Natural killer cell treated with Interleukin-12 subunit alpha and Interleukin-12 subunit beta and Interleukin-15 and Interleukin-18, amount 100 ng/mL, for 72 hours (primary cell): Measurements from ENCODE around the gene ADORA1. TPM values are rescaled to one million over a fixed set of nuclear protein-coding genes. Genes with fewer than 3 reads are reported as not detected.

ENCODE experiments used
- ATAC-seq, 2 donors: fragments of 150-1000 bp; cut with Tn5 transposase in 1 of 2; sonication (Bioruptor Pico), chemical (Tn5 transposase) in 1 of 2; 2 replicates each; pipeline ENCODE4 v1.10.0; 2021
- DNase-seq: peaks from one replicate; pipeline ENCODE4 v3.0.0; 2022; ENCODE audit warnings: low spot score
- H3K27ac Mint-ChIP-seq, 2 donors: 1 replicate in 1 of 2; 2 replicates in 1 of 2; pipeline ENCODE4 v1.8.0; 2022; ENCODE audit warnings: mixed read lengths in 2 of 2, mild to moderate bottlenecking in 1 of 2, moderate library complexity in 1 of 2
- H3K27me3 Mint-ChIP-seq, 2 donors: 1 replicate in 1 of 2; 2 replicates in 1 of 2; pipeline ENCODE4 v1.8.0; 2022; ENCODE audit warnings: mixed read lengths in 2 of 2
- H3K36me3 Mint-ChIP-seq: one replicate; pipeline ENCODE4 v1.8.0; 2022; ENCODE audit warnings: mixed read lengths
- H3K4me1 Mint-ChIP-seq, 2 donors: 1 replicate in 1 of 2; 2 replicates in 1 of 2; pipeline ENCODE4 v1.8.0; 2022; ENCODE audit warnings: low read depth in 2 of 2, mixed read lengths in 2 of 2, mild to moderate bottlenecking in 1 of 2
- H3K4me3 Mint-ChIP-seq: one replicate; pipeline ENCODE4 v1.8.0; 2022; ENCODE audit warnings: mixed read lengths
- H3K9me3 Mint-ChIP-seq: 2 replicates; pipeline ENCODE4 v1.8.0; 2022; ENCODE audit warnings: mixed read lengths
- total RNA-seq, 2 donors: library from RNA; stranded (reverse); gene quantifications; one replicate each; pipeline ENCODE4 v1.2.3, GENCODE V29; 2022

Gene ADORA1
- total RNA-seq, 2 donors from 2014 or later: not detected

GRCh38 chr1:203175827-203176241 is 48.3 kb downstream of the ADORA1 start:
- Mint-ChIP-seq H3K36me3 (no peaks in the 10 kb centered on the region), H3K4me1 (no peaks in the 10 kb centered on the region), H3K27me3 (no peaks in the 10 kb centered on the region), H3K4me3 (no peak overlapping the region), H3K9me3 (no peaks in the 10 kb centered on the region), H3K27ac (no peak overlapping the region)
- ATAC-seq (no peak), DNase-seq (no peak)

- no peak for ATAC-seq
- no peak for DNase-seq
- Mint-ChIP-seq H3K36me3 (no peaks in the 10 kb centered on the region), H3K27me3 (no peaks in the 10 kb centered on the region), H3K4me1 (no peaks in the 10 kb centered on the region), H3K4me3 (no peak overlapping the region), H3K9me3 (no peaks in the 10 kb centered on the region), H3K27ac (no peak overlapping the region)
These were observed 48.9 kb downstream of the ADORA1 start for GRCh38 chr1:203176273-203177035.

GRCh38 chr1:203177036-203177405 is 49.5 kb downstream of the ADORA1 start:
- no peaks in the 10 kb centered on the region for H3K4me1 Mint-ChIP-seq
- no peaks in the 10 kb centered on the region for H3K9me3 Mint-ChIP-seq
- H3K27me3 Mint-ChIP-seq: no peaks in the 10 kb centered on the region
- no peak overlapping the region for H3K4me3 Mint-ChIP-seq
- DNase-seq: no peak
- no peaks in the 10 kb centered on the region for H3K36me3 Mint-ChIP-seq
- no peak overlapping the region for H3K27ac Mint-ChIP-seq
- no peak for ATAC-seq

- Mint-ChIP-seq H3K27ac (no peak overlapping the region), H3K4me1 (no peaks in the 10 kb centered on the region), H3K27me3 (no peaks in the 10 kb centered on the region)
These were observed 50.0 kb downstream of the ADORA1 start for GRCh38 chr1:203177470-203178039.

GRCh38 chr1:203178083-203178482 is 50.6 kb downstream of the ADORA1 start:
- Mint-ChIP-seq H3K36me3 (no peaks in the 10 kb centered on the region), H3K27me3 (no peaks in the 10 kb centered on the region), H3K27ac (no peak overlapping the region), H3K4me3 (no peak overlapping the region), H3K4me1 (peaks cover 0 to 1% of the 10 kb centered on the region in 2 donors), H3K9me3 (no peaks in the 10 kb centered on the region)
- no peak for DNase-seq
- no peak for ATAC-seq

More at GRCh38 chr1:203177470-203178039, 50.0 kb downstream of the ADORA1 start:
- Mint-ChIP-seq H3K4me3 (no peak overlapping the region), H3K9me3 (no peaks in the 10 kb centered on the region), H3K36me3 (no peaks in the 10 kb centered on the region)
- ATAC-seq: no peak
- no peak for DNase-seq

GRCh38 chr1:203178821-203179666 is 51.5 kb downstream of the ADORA1 start:
- DNase-seq (no peak), ATAC-seq (no peak)
- H3K9me3 Mint-ChIP-seq: no peaks in the 10 kb centered on the region
- H3K27ac Mint-ChIP-seq: no peak overlapping the region
- H3K27me3 Mint-ChIP-seq: no peaks in the 10 kb centered on the region
- peaks cover 0 to 2% of the 10 kb centered on the region in 2 donors for H3K4me1 Mint-ChIP-seq
- H3K4me3 Mint-ChIP-seq: no peak overlapping the region
- no peaks in the 10 kb centered on the region for H3K36me3 Mint-ChIP-seq

GRCh38 chr1:203179667-203180005 is 52.1 kb downstream of the ADORA1 start:
- Mint-ChIP-seq H3K27ac (no peak overlapping the region), H3K9me3 (no peaks in the 10 kb centered on the region), H3K4me3 (no peak overlapping the region), H3K4me1 (peaks cover 0 to 2% of the 10 kb centered on the region in 2 donors), H3K27me3 (no peaks in the 10 kb centered on the region), H3K36me3 (no peaks in the 10 kb centered on the region)
- DNase-seq: no peak
- ATAC-seq: no peak

- H3K4me3 Mint-ChIP-seq: no peak overlapping the region
- no peak for DNase-seq
- ATAC-seq: no peak
- no peaks in the 10 kb centered on the region for H3K27me3 Mint-ChIP-seq
- H3K27ac Mint-ChIP-seq: no peak overlapping the region
- no peaks in the 10 kb centered on the region for H3K36me3 Mint-ChIP-seq
- no peaks in the 10 kb centered on the region for H3K9me3 Mint-ChIP-seq
- H3K4me1 Mint-ChIP-seq: peaks cover 0 to 2% of the 10 kb centered on the region in 2 donors
These were observed 53.2 kb downstream of the ADORA1 start for GRCh38 chr1:203180611-203181330.

GRCh38 chr1:203181586-203182386 is 54.3 kb downstream of the ADORA1 start:
- DNase-seq (no peak), ATAC-seq (no peak)
- Mint-ChIP-seq H3K36me3 (no peaks in the 10 kb centered on the region), H3K4me3 (no peak overlapping the region), H3K27ac (no peak overlapping the region), H3K4me1 (peaks cover 0 to 2% of the 10 kb centered on the region in 2 donors), H3K27me3 (peaks cover 0 to 3% of the 10 kb centered on the region in 2 donors), H3K9me3 (no peaks in the 10 kb centered on the region)

- H3K9me3 Mint-ChIP-seq: no peaks in the 10 kb centered on the region
These were observed 54.9 kb downstream of the ADORA1 start for GRCh38 chr1:203182387-203182953.

GRCh38 chr1:203183828-203184227 is 56.3 kb downstream of the ADORA1 start:
- no peaks in the 10 kb centered on the region for H3K9me3 Mint-ChIP-seq
- no peak overlapping the region for H3K27ac Mint-ChIP-seq
- DNase-seq: no peak
- peaks cover 0 to 2% of the 10 kb centered on the region in 2 donors for H3K4me1 Mint-ChIP-seq
- peaks cover 6 to 13% of the 10 kb centered on the region in 2 donors for H3K27me3 Mint-ChIP-seq
- ATAC-seq: no peak
- no peak overlapping the region for H3K4me3 Mint-ChIP-seq
- no peaks in the 10 kb centered on the region for H3K36me3 Mint-ChIP-seq

More at GRCh38 chr1:203182387-203182953, 54.9 kb downstream of the ADORA1 start:
- Mint-ChIP-seq H3K4me3 (no peak overlapping the region), H3K27ac (no peak overlapping the region), H3K27me3 (peaks cover 3 to 6% of the 10 kb centered on the region in 2 donors), H3K36me3 (no peaks in the 10 kb centered on the region), H3K4me1 (peaks cover 0 to 2% of the 10 kb centered on the region in 2 donors)
- ATAC-seq (no peak), DNase-seq (no peak)

GRCh38 chr1:203184467-203184866 is 56.9 kb downstream of the ADORA1 start:
- peaks cover 7 to 16% of the 10 kb centered on the region in 2 donors for H3K27me3 Mint-ChIP-seq
- no peak overlapping the region for H3K27ac Mint-ChIP-seq
- no peak overlapping the region for H3K4me3 Mint-ChIP-seq
- peaks cover 0 to 2% of the 10 kb centered on the region in 2 donors for H3K4me1 Mint-ChIP-seq
- H3K36me3 Mint-ChIP-seq: no peaks in the 10 kb centered on the region
- no peak for ATAC-seq
- no peak for DNase-seq
- no peaks in the 10 kb centered on the region for H3K9me3 Mint-ChIP-seq
